ENCODE measurements around the gene ZNF780A.

GRCh38 chr19:40129425-40129824, 38.7 kb upstream of the ZNF780A start:
- TF ChIP-seq EZH2 (IDR thresholded peaks at IDR 0.05; ENCODE audit: insufficient read depth, poor library complexity, severe bottlenecking) = no peak
- no peak for TF ChIP-seq EZH2phosphoT487 (IDR thresholded peaks at IDR 0.05; ENCODE audit: insufficient read depth, low read depth)

All from GM23248 (cell line).